Measurements from ENCODE around the gene RNF187.

GRCh38 chr1:228459091-228459993, 27.8 kb upstream of the RNF187 start:
- peak; percentile 23; the same call in 1 of the 2 replicates for TF ChIP-seq GATA2 (IDR thresholded peaks at IDR 0.05; ENCODE audit: low read depth, low read length)
- TF ChIP-seq GATA3 (IDR thresholded peaks at IDR 0.05; ENCODE audit: low read depth, low read length), result no peak

Measured in SH-SY5Y (cell line).